Neural cell (in vitro differentiated cells): ENCODE data around the gene DNAH5. TPM values are rescaled to one million over a fixed set of nuclear protein-coding genes. Genes with fewer than 3 reads are reported as not detected.

ENCODE experiments used
- H2AFZ ChIP-seq: fragments of 200-600, 300-800 bp; sonication (generic), shearing (Covaris generic); 2 replicates; pipeline ENCODE4 v1.6.0; 2014; ENCODE audit warnings: low read depth, mild to moderate bottlenecking, antibody characterized with exemption, low read length, moderate library complexity
- H3F3A ChIP-seq: fragments of 200-600 bp; shearing (Covaris generic); 2 replicates; pipeline ENCODE4 v1.6.1; 2016; ENCODE audit warnings: mild to moderate bottlenecking, moderate library complexity, mixed read lengths, antibody characterized with exemption, low read length; ENCODE audit not compliant: insufficient read depth, poor library complexity, severe bottlenecking
- H3K27ac ChIP-seq: fragments of 200-600, 300-800 bp; sonication (generic), shearing (Covaris generic); 2 replicates; pipeline ENCODE4 v1.5.1; 2014; ENCODE audit warnings: mild to moderate bottlenecking, low read length, moderate library complexity
- H3K27me3 ChIP-seq: fragments of 300-800, 200-600 bp; sonication (generic), shearing (Covaris generic); 2 replicates; pipeline ENCODE4 v1.6.0; 2014; ENCODE audit warnings: mild to moderate bottlenecking, low read depth, low read length, moderate library complexity; ENCODE audit not compliant: insufficient read depth
- H3K36me3 ChIP-seq: fragments of 300-800, 200-600 bp; sonication (generic), shearing (Covaris generic); 2 replicates; pipeline ENCODE4 v1.5.1; 2014; ENCODE audit warnings: mild to moderate bottlenecking, antibody characterized with exemption, low read length, moderate library complexity; ENCODE audit not compliant: insufficient read depth
- H3K4me2 ChIP-seq: fragments of 300-800, 200-600 bp; sonication (generic), shearing (Covaris generic); 2 replicates; pipeline ENCODE4 v1.6.0; 2014; ENCODE audit warnings: mild to moderate bottlenecking, low read length
- H3K4me3 ChIP-seq: fragments of 300-800, 200-600 bp; sonication (generic), shearing (Covaris generic); 2 replicates; pipeline ENCODE4 v1.5.1; 2014; ENCODE audit warnings: mild to moderate bottlenecking, low read length, moderate library complexity
- H3K79me2 ChIP-seq: fragments of 200-600 bp; shearing (Covaris generic); replicated peaks from 2 replicates; pipeline ENCODE4 v1.6.0; 2014; ENCODE audit warnings: mild to moderate bottlenecking, low read length, moderate library complexity; ENCODE audit not compliant: insufficient read depth
- H3K9ac ChIP-seq: fragments of 300-800, 200-600 bp; sonication (generic), shearing (Covaris generic); 2 replicates; pipeline ENCODE4 v1.6.1; 2016; ENCODE audit warnings: mild to moderate bottlenecking, low read length, mixed read lengths
- H3K9me2 ChIP-seq: fragments of 200-600 bp; shearing (Covaris generic); 2 replicates; pipeline ENCODE4 v1.6.1; 2016; ENCODE audit warnings: mild to moderate bottlenecking, low read length, mixed read lengths; ENCODE audit not compliant: insufficient read depth
- H3K9me3 ChIP-seq: fragments of 200-600, 300-800 bp; sonication (generic), shearing (Covaris generic); 2 replicates; pipeline ENCODE4 v1.6.1; 2016; ENCODE audit warnings: mild to moderate bottlenecking, mixed run types, low read length, moderate library complexity, mixed read lengths
- H4K20me1 ChIP-seq: fragments of 200-600 bp; shearing (Covaris generic); 2 replicates; pipeline ENCODE4 v1.6.1; 2016; ENCODE audit warnings: mild to moderate bottlenecking, mixed run types; ENCODE audit not compliant: insufficient read depth
- EP300 ChIP-seq: fragments of 450-650 bp; conservative IDR thresholded peaks from 2 replicates; pipeline ENCODE4 v1.6.1; 2014; ENCODE audit warnings: antibody characterized with exemption, mild to moderate bottlenecking, moderate library complexity; ENCODE audit not compliant: poor library complexity, severe bottlenecking
- EZH2 ChIP-seq: fragments of 200-600, 300-800 bp; shearing (Covaris generic), sonication (generic); IDR thresholded peaks from 2 replicates; pipeline ENCODE4 v1.6.1; 2014; ENCODE audit warnings: antibody characterized with exemption, low read length, borderline replicate concordance, mild to moderate bottlenecking; ENCODE audit not compliant: insufficient read depth, poor library complexity, severe bottlenecking
- MXI1 ChIP-seq: fragments of 450-650 bp; conservative IDR thresholded peaks from 2 replicates; pipeline ENCODE4 v1.6.1; 2014; ENCODE audit warnings: antibody characterized with exemption, mild to moderate bottlenecking; ENCODE audit not compliant: poor library complexity, severe bottlenecking
- POLR2AphosphoS5 ChIP-seq: IDR thresholded peaks from 2 replicates; pipeline ENCODE4 v1.6.1; 2012
- RAD21 ChIP-seq: fragments of 450-650 bp; conservative IDR thresholded peaks from 2 replicates; pipeline ENCODE4 v1.6.1; 2014; ENCODE audit warnings: antibody characterized with exemption, mild to moderate bottlenecking, moderate library complexity
- SMC3 ChIP-seq: fragments of 450-650 bp; conservative IDR thresholded peaks from 2 replicates; pipeline ENCODE4 v1.6.1; 2014; ENCODE audit warnings: antibody characterized with exemption, mild to moderate bottlenecking, moderate library complexity; ENCODE audit not compliant: poor library complexity
- TAF1 ChIP-seq: IDR thresholded peaks from 2 replicates; pipeline ENCODE4 v1.6.1; 2012; ENCODE audit warnings: low read depth
- polyA plus RNA-seq: library from polyadenylated mRNA; depleted of rRNA; stranded (reverse); fragments of >200 nt; gene quantifications from 2 replicates; pipeline ENCODE4 v1.2.3, GENCODE V29; 2014
- TF ChIP-seq, protein P1 (sequence below): IDR thresholded peaks from 2 replicates; pipeline ENCODE4 v1.6.1; 2012; ENCODE audit warnings: borderline replicate concordance
- TF ChIP-seq, protein P2 (sequence below): fragments of 450-650 bp; IDR thresholded peaks from 2 replicates; pipeline ENCODE4 v1.5.1; 2014; ENCODE audit warnings: antibody characterized with exemption, mild to moderate bottlenecking, moderate library complexity; ENCODE audit not compliant: poor library complexity, severe bottlenecking

DNAH5 gene
- polyA plus RNA-seq, 1 donor from 2014 or later = 12.8 TPM

DNA sequence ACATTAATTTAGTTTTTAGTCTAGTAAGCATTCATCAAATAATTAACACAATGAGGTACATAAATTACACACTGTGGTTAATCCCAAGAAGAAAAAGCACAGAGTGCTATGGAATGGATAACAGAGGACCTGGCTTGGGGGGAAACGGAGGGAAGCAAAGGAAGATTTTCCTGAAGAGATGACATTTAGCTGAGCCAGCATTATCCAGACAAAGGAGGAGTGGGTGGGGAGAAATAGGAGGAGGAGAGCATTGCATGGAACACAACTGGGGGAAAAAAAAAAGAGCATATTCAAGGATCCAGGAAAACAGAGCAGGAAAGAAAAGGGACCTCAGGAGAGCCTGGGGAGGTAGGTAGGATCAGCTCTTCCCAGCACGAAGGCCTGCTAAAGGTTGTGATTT is 170.8 kb downstream of the DNAH5 start:
- Histone ChIP-seq H4K20me1 (no peaks in the 10 kb centered on the region), H3K36me3 (no peaks in the 10 kb centered on the region), H3K27me3 (no peaks in the 10 kb centered on the region), H3K9ac (no peak overlapping the region), H3K4me3 (no peak overlapping the region), H3K9me3 (no peaks in the 10 kb centered on the region), H3K4me2 (no peak overlapping the region), H3F3A (no peaks in the 10 kb centered on the region), H3K27ac (no peak overlapping the region), H3K79me2 (no peaks in the 10 kb centered on the region), H2AFZ (no peak overlapping the region), H3K9me2 (no peaks in the 10 kb centered on the region)
- TF ChIP-seq EZH2 = no peak
- TF ChIP-seq TAF1 = no peak
- TF ChIP-seq MXI1 = no peak
- TF ChIP-seq, protein P1, sequence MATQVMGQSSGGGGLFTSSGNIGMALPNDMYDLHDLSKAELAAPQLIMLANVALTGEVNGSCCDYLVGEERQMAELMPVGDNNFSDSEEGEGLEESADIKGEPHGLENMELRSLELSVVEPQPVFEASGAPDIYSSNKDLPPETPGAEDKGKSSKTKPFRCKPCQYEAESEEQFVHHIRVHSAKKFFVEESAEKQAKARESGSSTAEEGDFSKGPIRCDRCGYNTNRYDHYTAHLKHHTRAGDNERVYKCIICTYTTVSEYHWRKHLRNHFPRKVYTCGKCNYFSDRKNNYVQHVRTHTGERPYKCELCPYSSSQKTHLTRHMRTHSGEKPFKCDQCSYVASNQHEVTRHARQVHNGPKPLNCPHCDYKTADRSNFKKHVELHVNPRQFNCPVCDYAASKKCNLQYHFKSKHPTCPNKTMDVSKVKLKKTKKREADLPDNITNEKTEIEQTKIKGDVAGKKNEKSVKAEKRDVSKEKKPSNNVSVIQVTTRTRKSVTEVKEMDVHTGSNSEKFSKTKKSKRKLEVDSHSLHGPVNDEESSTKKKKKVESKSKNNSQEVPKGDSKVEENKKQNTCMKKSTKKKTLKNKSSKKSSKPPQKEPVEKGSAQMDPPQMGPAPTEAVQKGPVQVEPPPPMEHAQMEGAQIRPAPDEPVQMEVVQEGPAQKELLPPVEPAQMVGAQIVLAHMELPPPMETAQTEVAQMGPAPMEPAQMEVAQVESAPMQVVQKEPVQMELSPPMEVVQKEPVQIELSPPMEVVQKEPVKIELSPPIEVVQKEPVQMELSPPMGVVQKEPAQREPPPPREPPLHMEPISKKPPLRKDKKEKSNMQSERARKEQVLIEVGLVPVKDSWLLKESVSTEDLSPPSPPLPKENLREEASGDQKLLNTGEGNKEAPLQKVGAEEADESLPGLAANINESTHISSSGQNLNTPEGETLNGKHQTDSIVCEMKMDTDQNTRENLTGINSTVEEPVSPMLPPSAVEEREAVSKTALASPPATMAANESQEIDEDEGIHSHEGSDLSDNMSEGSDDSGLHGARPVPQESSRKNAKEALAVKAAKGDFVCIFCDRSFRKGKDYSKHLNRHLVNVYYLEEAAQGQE = no peak
- no peak for TF ChIP-seq RAD21
- TF ChIP-seq, protein P2, sequence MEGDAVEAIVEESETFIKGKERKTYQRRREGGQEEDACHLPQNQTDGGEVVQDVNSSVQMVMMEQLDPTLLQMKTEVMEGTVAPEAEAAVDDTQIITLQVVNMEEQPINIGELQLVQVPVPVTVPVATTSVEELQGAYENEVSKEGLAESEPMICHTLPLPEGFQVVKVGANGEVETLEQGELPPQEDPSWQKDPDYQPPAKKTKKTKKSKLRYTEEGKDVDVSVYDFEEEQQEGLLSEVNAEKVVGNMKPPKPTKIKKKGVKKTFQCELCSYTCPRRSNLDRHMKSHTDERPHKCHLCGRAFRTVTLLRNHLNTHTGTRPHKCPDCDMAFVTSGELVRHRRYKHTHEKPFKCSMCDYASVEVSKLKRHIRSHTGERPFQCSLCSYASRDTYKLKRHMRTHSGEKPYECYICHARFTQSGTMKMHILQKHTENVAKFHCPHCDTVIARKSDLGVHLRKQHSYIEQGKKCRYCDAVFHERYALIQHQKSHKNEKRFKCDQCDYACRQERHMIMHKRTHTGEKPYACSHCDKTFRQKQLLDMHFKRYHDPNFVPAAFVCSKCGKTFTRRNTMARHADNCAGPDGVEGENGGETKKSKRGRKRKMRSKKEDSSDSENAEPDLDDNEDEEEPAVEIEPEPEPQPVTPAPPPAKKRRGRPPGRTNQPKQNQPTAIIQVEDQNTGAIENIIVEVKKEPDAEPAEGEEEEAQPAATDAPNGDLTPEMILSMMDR = no peak
- no peak for TF ChIP-seq POLR2AphosphoS5
- TF ChIP-seq SMC3 = no peak
- TF ChIP-seq EP300 = no peak

GRCh38 chr5:13771011-13771571 is 173.4 kb downstream of the DNAH5 start:
- no peaks in the 10 kb centered on the region for H3K9me2 ChIP-seq
- TF ChIP-seq EP300 (no peak), TAF1 (no peak), EZH2 (no peak), SMC3 (no peak)
- TF ChIP-seq, protein P2 = no peak
- H2AFZ ChIP-seq = no peak overlapping the region
- no peak overlapping the region for H3K9ac ChIP-seq
- no peak overlapping the region for H3K4me2 ChIP-seq
- H3K27me3 ChIP-seq = no peaks in the 10 kb centered on the region
- H4K20me1 ChIP-seq = no peaks in the 10 kb centered on the region
- H3K36me3 ChIP-seq = no peaks in the 10 kb centered on the region
- no peak overlapping the region for H3K27ac ChIP-seq
- no peaks in the 10 kb centered on the region for H3K9me3 ChIP-seq
- H3F3A ChIP-seq = no peaks in the 10 kb centered on the region
- H3K4me3 ChIP-seq = no peak overlapping the region
- H3K79me2 ChIP-seq = no peaks in the 10 kb centered on the region
